A549 treated with dexamethasone at 1 μM for 4 hours (cell line): ENCODE measurements around the gene ATG2A. TPM values are rescaled to one million over a fixed set of nuclear protein-coding genes. Genes with fewer than 3 reads are reported as not detected.

Experiments
- total RNA-seq: library from RNA; stranded (reverse); fragments of 200-300 nt; extraction: Qiagen RNA extraction; gene quantifications from 5 replicates; pipeline ENCODE4 v1.2.3, GENCODE V29; 2022

Gene ATG2A
- total RNA-seq, result 11.0 to 20.8 TPM (median 19.2 TPM) in 5 replicates

DNA sequence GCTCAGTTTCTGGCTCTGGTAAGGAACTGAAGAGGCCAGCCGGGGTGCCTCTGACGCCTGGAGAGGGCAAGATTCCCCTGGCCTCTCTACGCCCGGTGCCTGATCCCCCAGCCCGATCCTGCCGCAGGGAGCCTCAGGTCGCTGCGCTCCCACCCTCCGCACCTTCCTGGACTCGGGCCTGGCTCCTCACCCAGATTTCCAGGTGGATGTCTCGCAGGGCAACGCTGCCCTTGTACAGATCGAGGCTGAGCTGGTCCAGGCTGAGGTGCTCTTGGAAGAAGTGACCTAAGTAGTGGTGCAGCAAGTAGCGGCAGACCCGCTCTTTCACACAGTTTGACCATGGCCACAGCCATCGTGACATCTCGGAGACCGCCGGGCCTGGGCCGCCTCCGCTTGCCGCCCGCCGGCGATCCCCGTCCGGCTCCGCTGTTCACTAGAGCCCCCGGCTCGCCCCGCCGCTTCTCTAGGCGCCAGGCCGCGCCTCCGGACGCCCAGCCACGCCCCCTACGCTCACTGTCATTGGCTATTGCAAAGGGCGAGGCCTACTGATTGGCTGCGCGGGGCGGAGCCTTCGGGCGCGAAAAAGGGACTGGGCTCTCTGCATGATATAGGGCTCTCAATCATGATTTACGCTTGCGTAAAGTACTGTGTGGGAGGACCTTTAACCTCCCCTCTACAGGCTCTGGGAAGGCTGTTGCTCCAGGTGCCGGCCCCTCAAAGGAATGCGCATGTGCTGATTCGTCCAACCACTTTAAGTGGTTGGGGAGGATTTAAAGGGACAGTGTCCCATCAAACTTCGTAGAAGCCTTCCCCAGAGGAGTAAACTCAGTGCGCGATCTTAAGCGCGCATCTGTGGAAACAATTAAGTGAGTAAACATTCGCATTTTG is at the start of gene ATG2A:
Gene ATG2A (minus strand): TSS at position 435 of the 888 bp plus-strand sequence. CDS start 74 bp downstream, at position 361.

DNA sequence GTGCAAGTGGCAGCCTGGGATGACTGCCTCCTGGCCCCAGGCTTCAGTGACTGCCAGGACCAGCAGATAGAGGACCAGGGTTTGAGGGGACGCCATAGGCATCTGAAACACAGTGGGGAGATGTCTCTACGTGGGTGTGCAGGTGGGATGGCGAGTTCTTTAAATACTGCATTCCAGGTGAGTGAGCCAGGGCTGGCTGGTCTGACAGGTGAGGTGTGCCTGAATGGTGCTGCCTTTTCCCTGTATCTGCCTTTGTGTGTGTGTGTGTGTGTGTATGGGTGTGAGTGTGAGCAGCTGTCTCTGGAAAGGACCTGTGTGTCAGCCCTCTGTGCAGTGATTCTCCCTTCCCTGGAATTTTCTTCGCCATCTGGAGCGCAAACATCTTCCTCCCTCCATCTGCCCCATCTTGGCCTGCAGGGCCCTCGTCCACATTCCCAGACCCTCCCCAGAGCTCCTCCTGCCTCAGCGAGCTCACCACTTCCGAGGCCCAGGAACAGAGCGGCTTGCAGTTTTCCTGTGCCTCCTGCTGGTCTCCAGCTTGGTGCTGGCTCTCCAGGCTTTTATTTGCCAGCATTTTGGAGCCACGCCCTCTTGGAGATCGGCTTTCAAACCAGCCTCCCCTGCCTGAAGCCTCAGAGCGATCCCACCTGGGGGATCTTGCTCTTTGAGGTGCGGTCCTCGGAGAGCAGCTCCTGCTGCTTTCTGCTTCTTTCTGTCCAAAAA is 18.5 kb upstream of the ATG2A start, which contains the start of gene GPHA2:
Gene GPHA2 (minus strand): TSS at position 535 of the 723 bp plus-strand sequence. CDS start 433 bp downstream, at position 102.

DNA sequence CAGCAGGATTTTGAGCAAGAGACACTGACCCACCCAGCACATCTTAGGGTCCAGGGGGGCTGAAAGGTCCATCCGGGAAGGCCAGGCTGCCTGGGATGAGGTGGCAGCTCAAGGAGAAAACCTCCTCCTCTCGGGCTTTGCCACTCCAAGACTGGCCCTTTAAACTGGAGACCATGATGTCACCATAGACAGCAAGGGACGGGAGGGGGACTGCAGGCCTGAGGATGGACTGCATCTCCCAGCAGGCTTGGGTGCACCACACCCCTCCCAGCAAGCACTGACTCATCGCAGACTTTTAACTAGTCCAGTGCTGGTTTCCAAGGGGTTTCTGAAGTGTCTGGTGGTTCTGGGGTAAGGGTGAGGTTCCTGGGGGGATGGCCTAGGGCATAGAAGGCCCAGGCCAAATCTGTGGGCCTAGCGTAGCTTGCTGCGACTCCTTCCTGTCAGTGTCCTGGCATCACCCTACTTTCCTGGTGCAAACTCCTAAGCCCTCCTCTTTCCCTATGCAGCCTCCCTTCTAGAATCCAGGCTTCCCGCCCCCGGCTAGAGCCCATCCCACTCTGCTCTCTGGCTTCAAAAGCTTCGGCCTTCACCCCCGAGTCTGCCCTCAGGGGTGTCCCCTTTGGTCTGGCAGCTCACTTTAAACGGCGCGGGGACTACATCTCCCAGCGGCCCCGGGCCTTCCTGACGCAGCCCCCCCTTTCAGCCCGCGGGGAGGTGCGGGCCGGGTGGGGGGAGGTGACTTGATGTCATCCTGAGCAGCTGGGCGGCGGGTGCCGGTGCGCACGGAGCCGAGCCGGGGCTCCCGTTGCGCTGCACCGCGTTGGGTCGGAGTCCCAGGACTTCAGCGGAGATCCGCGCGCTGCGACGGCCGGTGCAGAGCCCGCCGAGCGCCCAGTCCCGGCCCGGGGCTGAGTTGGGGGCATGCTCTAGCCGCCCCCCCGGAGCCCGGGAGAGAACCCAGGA is 7.2 kb upstream of the ATG2A start, which contains the start of gene PPP2R5B:
Gene PPP2R5B (plus strand): TSS at position 746 of the 966 bp plus-strand sequence. CDS start 1,046 bp downstream, outside the sequence.

DNA sequence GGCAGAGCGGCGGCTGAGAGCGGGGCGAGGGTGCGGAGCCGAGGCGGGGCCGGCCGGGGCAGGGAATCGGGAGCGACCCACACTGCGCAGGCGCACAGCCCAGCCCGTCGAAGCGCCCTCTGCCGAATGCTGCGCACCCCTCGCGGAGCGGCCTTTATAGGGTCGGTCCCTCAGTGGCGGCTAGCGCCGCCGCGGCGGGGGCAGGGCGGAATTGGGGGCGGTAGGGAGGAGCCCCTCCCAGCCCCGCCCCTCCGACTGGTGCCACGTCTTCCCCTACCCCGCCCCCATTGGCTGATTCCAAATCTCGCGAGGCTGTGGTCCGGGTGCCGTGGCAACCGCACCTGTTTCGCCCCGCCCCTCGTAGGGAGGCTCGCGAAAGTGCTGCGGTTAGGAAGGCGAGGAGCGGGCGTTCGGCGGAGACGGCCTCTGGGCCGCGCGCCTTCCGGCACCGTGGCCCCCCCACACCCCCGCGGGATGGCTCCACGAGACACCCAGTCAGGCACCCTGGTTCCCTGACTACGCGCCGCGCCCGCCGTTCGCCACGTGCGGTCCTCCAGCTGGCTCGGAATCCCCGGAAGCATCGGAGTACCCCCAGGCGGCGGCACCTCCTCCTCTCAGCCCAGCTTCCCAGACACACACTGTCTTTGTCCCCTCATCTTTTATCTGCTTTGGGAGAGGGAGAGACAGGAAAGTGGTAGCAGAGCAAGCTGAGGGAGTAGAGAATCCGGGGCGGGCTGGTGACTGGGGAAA is 38.3 kb downstream of the ATG2A start, which contains the start of gene EHD1:
Gene EHD1 (minus strand): TSS at position 128 of the 750 bp plus-strand sequence. CDS start 157 bp downstream, outside the sequence.

Other genes with a start within 250 kb of the ATG2A start
- 0.13 to 0.31 TPM (median 0.20 TPM) in 5 replicates for gene NRXN2, start 194.0 kb downstream of the ATG2A start, total RNA-seq
- gene RASGRP2, start 173.1 kb downstream of the ATG2A start, total RNA-seq, result 0.71 to 2.2 TPM (median 1.6 TPM) in 5 replicates
- gene PYGM, start 157.2 kb downstream of the ATG2A start, total RNA-seq, result 0.17 to 0.69 TPM (median 0.39 TPM) in 5 replicates
- gene SF1, start 138.7 kb downstream of the ATG2A start, total RNA-seq, result 167 to 200 TPM (median 182 TPM) in 5 replicates
- gene MAP4K2, start 114.0 kb downstream of the ATG2A start, total RNA-seq, result 5.4 to 9.2 TPM (median 8.5 TPM) in 5 replicates
- 23.5 to 42.2 TPM (median 41.1 TPM) in 5 replicates for gene MEN1, start 106.7 kb downstream of the ATG2A start, total RNA-seq
- gene CDC42BPG, start 72.6 kb downstream of the ATG2A start, total RNA-seq, result 1.0 to 1.6 TPM (median 1.5 TPM) in 5 replicates
- 83.3 to 124 TPM (median 119 TPM) in 5 replicates for gene EHD1, start 38.6 kb downstream of the ATG2A start, total RNA-seq
- gene PPP2R5B, start 7.5 kb upstream of the ATG2A start, total RNA-seq, result 3.5 to 4.4 TPM (median 4.1 TPM) in 5 replicates
- not detected in 5 replicates for gene GPHA2, start 18.7 kb upstream of the ATG2A start, total RNA-seq
- not detected in 5 replicates for gene MAJIN, start 54.9 kb upstream of the ATG2A start, total RNA-seq
- 0.33 to 0.65 TPM (median 0.47 TPM) in 5 replicates for gene BATF2, start 79.8 kb upstream of the ATG2A start, total RNA-seq
- 172 to 187 TPM (median 178 TPM) in 5 replicates for gene ARL2, start 97.0 kb upstream of the ATG2A start, total RNA-seq
- gene SNX15, start 110.2 kb upstream of the ATG2A start, total RNA-seq, result 18.9 to 23.9 TPM (median 22.8 TPM) in 5 replicates
- gene SAC3D1, start 124.0 kb upstream of the ATG2A start, total RNA-seq, result 33.5 to 51.7 TPM (median 49.0 TPM) in 5 replicates
- gene NAALADL1, start 141.3 kb upstream of the ATG2A start, total RNA-seq, result 0.18 TPM in 1 of 5 replicates, not detected in the others
- 64.4 to 77.1 TPM (median 72.9 TPM) in 5 replicates for gene CDCA5, start 166.8 kb upstream of the ATG2A start, total RNA-seq
- gene ZFPL1, start 167.0 kb upstream of the ATG2A start, total RNA-seq, result 33.7 to 38.4 TPM (median 36.4 TPM) in 5 replicates
- gene VPS51, start 179.0 kb upstream of the ATG2A start, total RNA-seq, result 55.8 to 61.2 TPM (median 60.5 TPM) in 5 replicates
- 4.6 to 8.6 TPM (median 5.9 TPM) in 5 replicates for gene TM7SF2, start 194.7 kb upstream of the ATG2A start, total RNA-seq
- gene ZNHIT2, start 200.5 kb upstream of the ATG2A start, total RNA-seq, result 11.1 to 19.9 TPM (median 19.4 TPM) in 5 replicates
- gene FAU, start 204.9 kb upstream of the ATG2A start, total RNA-seq, result 854 to 960 TPM (median 861 TPM) in 5 replicates
- gene MRPL49, start 205.1 kb upstream of the ATG2A start, total RNA-seq, result 66.1 to 73.7 TPM (median 68.6 TPM) in 5 replicates
- 24.1 to 42.1 TPM (median 41.2 TPM) in 5 replicates for gene SYVN1, start 217.3 kb upstream of the ATG2A start, total RNA-seq